ENCODE measurements around the gene RNF180.

GRCh38 chr5:64163135-64163534, 2.5 kb upstream of the RNF180 start:
- TF ChIP-seq NRF1 (conservative IDR thresholded peaks at IDR 0.05; ENCODE audit: low read depth, low read length) (no peak), CTCF (IDR thresholded peaks at IDR 0.05 in 2 of 3, conservative IDR thresholded peaks at IDR 0.05 in 1 of 3; ENCODE audit: control insufficient read depth in 2 of 3, extremely low read depth in 1 of 3, insufficient read depth in 1 of 3, low read depth in 3 of 3, low read length in 3 of 3) (no peak), USF2 (IDR thresholded peaks at IDR 0.05; ENCODE audit: borderline replicate concordance, low read depth, low read length) (no peak), POLR2A (IDR thresholded peaks at IDR 0.05; ENCODE audit: low read depth, low read length) (no peak), JUNB (IDR thresholded peaks at IDR 0.05) (no peak), EZH2 (IDR thresholded peaks at IDR 0.05; ENCODE audit: borderline replicate concordance, control insufficient read depth, low read depth, low read length) (no peak), RFX5 (IDR thresholded peaks at IDR 0.05; ENCODE audit: low read depth, low read length) (no peak), EGR1 (IDR thresholded peaks at IDR 0.05; ENCODE audit: borderline replicate concordance in 1 of 2, low read depth in 2 of 2, low read length in 2 of 2) (no peak), CBX3 (IDR thresholded peaks at IDR 0.05; ENCODE audit: borderline replicate concordance, low read depth) (no peak), NFYB (IDR thresholded peaks at IDR 0.05; ENCODE audit: insufficient read depth, low read depth, low read length) (no peak)
